ENCODE data around the gene RUVBL2.
"Not testable (repeated sequence)": the region's sequence is repeated elsewhere in the genome, so short reads cannot be mapped to it uniquely, and the experiment has no call there.

Gene RUVBL2

DNA sequence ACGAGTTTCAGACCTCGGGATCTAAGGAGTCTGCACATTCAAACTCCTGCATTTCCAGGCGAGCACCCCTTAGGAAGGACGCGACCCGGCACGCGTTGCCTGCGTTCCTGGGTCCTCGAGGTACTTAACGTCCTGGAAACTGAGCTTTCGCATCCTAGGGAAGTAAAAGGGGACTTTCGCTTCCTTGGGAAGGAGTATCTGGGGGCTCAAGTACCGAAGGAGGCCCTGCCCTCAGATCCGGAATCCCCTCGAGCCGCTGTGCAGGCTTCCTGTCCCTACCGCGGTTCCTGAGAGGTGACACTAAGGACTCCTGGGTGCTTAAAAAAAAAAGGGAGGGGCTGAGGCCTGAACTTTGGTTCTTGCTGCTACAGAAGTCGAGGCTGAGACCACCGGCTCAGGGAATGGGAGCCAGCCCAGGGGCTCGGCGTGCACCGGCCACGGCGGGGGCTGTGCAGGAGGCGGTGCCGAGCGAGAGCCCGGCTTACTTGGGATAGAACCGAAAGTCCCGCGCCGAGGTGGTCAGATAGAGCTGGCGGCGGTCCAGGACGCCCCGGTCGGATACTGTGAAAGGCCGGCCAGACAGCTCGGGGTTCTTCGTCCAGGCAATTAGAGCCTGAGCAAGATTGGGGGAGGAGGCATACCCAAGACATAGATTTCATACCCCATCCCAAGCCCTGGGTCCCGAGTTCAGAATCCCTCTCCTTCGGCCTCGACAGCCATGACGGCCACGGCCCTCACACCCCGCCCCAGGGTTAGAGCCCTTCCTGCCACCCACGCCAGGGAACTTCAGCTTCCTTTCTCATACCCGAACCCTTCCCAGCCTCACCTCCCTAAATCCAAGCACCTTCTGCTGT lies 24.9 kb downstream of the RUVBL2 start:
- peak; percentile 33 for DNase-seq

GRCh38 chr19:49019242-49019932 lies 25.7 kb downstream of the RUVBL2 start:
- DNase-seq = peak; percentile 76

DNA sequence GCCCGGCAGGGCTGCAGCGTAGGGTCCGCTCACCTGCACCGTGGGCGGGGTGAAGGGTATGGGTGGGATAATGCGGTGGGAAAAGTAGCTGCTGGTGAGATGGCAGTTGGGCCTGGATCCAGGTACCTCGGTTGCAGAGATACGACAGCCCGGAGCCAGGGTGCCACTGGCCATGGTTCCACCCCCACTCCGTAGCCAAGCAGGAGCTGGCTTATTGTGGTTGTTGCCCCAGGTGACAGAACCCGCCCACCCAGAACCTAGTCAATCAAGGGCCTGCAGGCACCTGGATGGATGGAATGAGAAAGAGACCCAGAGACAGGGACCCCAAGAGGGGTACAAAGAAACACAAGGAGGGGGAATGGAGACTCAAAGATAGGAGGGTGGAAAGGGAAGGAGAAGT lies 26.7 kb downstream of the RUVBL2 start:
- DNase-seq = no peak

- peak; percentile 72 for DNase-seq
Observed at GRCh38 chr19:49020931-49021895, 27.5 kb downstream of the RUVBL2 start.

GRCh38 chr19:49022116-49022515 lies 28.4 kb downstream of the RUVBL2 start:
- no peak for DNase-seq

DNA sequence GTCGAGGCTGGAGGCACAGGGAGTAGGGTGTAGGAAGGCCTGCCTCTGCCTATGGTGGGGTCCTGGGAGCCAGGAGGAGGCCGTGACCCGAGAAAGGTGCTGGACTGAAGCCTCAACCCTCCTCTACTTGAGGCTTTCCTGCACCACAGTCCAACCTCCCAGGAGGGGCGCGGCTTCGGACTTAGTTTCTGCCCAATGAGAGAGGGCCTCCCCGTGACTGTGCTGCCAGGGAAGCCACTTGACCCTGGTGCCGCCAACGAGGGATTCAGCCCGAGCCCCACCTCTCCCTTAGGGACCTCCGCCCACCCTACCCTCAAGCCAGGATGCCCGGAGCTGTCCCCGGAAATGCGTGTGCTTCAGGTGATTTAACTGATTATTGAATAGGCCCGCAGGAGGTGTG lies 30.5 kb downstream of the RUVBL2 start, which contains the start of gene CGB3:
TSS of gene CGB3 (minus strand) at position 101 of the 400 bp plus-strand sequence. CDS start 362 bp downstream, outside the sequence.
- not testable (repeated sequence) for DNase-seq

- not testable (repeated sequence) for DNase-seq
Observed at GRCh38 chr19:49025088-49025487, 31.4 kb downstream of the RUVBL2 start.

GRCh38 chr19:49025599-49025998 lies 31.9 kb downstream of the RUVBL2 start:
- DNase-seq = not testable (repeated sequence)

DNA sequence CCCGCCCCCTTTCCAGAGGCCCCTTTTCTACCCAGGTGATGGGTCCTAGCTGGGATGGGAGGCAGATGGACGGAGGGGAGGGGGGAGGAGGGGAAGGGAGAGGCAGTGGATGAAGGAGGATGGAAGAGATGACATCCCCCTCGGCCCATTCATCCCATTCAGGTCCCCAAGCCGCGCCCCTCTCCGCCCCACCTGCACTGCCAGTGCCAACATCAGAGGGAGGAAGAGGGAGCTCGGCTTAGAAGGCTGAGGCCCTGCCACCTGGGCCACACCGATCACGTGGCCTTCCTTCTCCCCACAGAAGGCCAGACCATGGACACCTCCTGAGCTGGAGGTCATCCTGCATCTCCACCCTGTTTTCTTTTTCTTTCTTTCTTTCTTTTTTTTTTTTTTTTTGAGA lies 35.0 kb downstream of the RUVBL2 start:
- not testable (repeated sequence) for DNase-seq

GRCh38 chr19:49029749-49030148 lies 36.1 kb downstream of the RUVBL2 start:
- peak; percentile 55 for DNase-seq

- DNase-seq = not testable (repeated sequence)
Observed at GRCh38 chr19:49030323-49030722, 36.6 kb downstream of the RUVBL2 start.

GRCh38 chr19:49031642-49032301 lies 38.1 kb downstream of the RUVBL2 start, which contains the start of gene CGB2:
Gene CGB2 (plus strand): TSS chr19:49031890. CDS start chr19:49032096, 206 bp downstream.
- DNase-seq = not testable (repeated sequence)

GRCh38 chr19:49036815-49037214 lies 43.1 kb downstream of the RUVBL2 start, which contains the start of gene CGB1:
Gene CGB1 (minus strand): TSS chr19:49036895. CDS start chr19:49036711, 184 bp downstream.
- DNase-seq = not testable (repeated sequence)

- DNase-seq = not testable (repeated sequence)
Observed at GRCh38 chr19:49038111-49038510, 44.4 kb downstream of the RUVBL2 start.

DNA sequence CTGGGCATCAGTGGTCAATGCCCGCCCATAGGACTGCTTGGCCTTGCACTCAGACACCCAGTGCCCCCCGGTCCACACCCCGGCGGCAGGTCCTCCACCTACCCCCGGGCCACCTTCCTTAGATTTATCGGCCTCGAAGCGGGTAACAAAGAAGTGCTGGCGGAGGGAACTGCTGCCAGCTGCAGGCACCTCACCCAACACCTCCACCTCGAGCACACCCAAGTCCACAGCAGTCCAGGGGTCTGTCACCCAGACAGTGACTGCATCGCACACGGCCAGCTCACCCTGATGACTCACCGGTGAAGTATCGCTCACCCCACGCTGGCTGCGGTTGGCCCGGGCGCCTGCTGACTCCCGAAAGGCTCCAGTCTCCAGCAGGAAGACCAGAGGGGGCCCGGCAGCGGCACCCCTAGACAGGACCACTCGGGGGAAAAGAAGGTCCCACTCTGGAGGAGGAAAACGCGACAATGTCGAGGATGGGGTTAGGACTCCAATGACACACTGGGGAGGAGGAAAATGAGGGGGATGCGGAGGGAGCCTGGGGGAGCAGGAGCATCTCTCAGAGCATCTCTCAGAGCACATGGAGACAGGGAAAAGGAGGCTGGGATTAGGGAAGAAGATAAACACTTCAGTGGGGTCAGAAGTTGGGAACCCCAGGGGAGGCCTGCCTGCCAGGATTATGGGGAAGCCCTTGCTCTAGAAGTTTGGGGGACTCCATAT lies 45.0 kb downstream of the RUVBL2 start:
- DNase-seq = peak; percentile 89

DNA sequence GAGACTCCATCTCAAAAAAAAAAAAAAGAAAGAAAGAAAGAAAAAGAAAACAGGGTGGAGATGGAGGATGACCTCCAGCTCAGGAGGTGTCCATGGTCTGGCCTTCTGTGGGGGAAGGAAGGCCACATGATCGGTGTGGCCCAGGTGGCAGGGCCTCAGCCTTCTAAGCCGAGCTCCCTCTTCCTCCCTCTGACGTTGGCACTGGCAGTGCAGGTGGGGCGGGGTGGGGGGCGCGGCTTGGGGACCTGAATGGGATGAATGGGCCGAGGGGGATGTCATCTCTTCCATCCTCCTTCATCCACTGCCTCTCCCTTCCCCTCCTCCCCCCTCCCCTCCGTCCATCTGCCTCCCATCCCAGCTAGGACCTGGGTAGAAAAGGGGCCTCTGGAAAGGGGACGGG lies 46.0 kb downstream of the RUVBL2 start:
- DNase-seq = not testable (repeated sequence)

GRCh38 chr19:49042177-49042576 lies 48.5 kb downstream of the RUVBL2 start:
- peak; percentile 59 for DNase-seq

- DNase-seq = not testable (repeated sequence)
Observed at GRCh38 chr19:49042666-49043065, 49.0 kb downstream of the RUVBL2 start.

GRCh38 chr19:49043548-49043947 lies 49.9 kb downstream of the RUVBL2 start, which contains the start of gene CGB5:
Gene CGB5 (plus strand): TSS chr19:49043848. CDS start chr19:49044210, 362 bp downstream.
- not testable (repeated sequence) for DNase-seq

DNA sequence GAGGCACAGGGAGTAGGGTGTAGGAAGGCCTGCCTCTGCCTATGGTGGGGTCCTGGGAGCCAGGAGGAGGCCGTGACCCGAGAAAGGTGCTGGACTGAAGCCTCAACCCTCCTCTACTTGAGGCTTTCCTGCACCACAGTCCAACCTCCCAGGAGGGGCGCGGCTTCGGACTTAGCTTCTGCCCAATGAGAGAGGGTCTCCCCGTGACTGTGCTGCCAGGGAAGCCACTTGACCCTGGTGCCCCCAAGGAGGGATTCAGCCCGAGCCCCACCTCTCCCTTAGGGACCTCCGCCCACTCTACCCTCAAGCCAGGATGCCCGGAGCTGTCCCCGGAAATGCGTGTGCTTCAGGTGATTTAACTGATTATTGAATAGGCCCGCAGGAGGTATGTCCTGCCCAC lies 55.3 kb downstream of the RUVBL2 start, which contains the start of gene CGB8:
TSS of gene CGB8 (minus strand) at position 101 of the 400 bp plus-strand sequence. CDS start 372 bp downstream, outside the sequence.
- DNase-seq = not testable (repeated sequence)

DNA sequence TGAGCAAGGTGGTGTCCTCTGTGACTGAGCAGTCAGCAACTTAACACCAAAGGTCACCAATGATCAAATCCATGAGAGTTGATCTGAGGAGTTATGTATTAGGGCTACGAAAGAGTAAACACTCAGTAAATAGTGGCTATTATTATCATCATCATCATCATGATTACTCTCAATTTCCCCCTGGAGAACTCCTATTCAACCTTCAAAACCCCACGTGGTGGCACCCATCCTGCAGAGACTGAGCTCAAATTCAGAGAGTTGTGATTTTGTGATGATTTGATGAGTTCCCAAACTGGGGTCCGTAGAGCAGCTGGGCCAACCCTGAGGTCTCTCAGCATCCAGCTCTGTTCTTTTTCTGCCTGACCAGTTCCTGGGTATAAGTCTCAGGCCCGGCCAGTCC lies 56.1 kb downstream of the RUVBL2 start:
- not testable (repeated sequence) for DNase-seq
